NCI-H146 (cell line): Measurements from ENCODE around the gene LRRC45.

Experiments
- DNase-seq: peaks from one replicate; lab custom pipeline; 2025; lab: John Stamatoyannopoulos, UW

LRRC45 gene

DNA sequence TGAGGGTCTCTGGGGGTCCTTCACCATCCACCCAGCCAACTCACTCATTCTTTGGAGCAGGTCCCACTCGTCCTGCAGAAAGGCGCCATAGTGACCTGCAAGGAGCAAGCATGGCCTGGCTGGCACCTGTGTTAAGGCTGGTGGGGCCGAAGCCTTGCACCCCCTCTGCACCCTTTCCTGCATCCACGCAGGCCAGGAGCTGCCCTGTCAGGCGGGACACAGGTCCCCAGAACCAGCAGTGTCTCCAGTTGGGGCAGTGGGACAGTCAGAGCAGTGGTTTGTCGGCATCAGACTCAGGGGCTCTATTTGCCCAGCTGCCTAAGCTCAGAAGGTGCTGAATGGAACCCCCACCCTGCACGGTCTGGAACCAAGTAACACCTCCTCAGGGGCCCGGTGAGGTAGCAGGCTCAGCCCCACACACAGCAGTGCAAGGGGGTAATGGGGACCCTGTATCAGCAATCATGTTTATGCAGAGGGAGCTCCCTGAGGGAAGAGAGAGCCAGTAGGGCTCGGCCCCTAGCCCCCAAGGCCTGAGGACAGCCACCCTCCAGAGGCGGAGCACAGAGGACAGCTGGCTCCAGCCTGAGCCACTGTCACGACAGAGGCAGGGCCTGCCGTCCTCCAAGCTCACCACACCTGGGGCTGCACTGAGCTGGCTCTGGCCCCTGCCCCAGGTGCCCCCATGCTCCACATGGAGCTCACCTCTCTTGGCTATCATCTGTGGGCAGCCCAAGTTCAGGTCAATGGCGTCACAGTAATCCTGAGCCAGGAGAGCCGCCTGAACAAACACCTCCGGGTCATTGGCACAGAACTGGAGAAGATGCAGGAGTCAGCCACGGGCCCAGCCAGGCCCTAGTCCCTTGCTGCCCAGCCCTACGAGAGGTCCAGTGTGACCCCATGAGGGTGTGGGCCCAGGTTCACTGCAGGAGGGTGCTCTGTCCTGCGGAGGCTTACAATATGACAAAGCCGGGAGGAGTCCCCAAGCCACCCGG, 40.6 kb downstream of the LRRC45 start:
- no peak for DNase-seq

DNA sequence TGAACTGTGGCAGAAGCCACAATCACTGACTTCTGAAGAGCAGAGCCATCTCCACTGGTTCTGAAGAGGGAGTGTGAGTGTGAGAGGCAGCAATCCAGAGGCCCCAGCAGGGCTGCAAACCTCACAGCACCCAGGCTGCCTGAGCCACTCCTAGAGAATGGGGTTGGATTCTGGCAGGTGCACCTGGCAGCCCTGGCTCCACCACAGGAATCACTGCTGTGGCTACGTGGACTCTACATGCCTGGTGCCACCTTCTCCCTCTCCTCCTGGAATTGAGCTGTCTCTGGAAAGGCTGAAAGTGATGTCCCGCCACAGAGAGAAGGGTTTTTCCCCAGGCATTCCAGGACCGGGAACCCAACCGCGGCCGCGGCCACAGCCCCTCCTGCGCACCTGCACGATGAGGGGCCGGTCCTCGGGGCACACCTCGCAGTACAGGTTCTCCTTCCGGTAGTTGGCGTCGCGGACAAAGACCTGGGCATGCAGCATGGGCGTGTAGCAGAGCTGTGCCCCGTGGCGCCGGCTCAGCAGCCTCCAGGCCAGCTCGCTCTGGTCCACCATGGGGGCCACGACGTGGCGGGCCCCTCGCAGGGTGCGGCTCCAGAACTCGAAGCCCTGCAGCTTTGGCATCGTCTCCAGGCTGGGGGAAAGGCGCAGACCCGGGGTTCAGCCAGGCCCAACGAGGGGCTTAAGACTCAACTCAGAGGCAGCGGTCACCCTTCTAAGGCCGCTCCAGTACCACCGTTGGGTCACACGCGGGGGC, 41.5 kb downstream of the LRRC45 start:
- peak; percentile 66 for DNase-seq

DNA sequence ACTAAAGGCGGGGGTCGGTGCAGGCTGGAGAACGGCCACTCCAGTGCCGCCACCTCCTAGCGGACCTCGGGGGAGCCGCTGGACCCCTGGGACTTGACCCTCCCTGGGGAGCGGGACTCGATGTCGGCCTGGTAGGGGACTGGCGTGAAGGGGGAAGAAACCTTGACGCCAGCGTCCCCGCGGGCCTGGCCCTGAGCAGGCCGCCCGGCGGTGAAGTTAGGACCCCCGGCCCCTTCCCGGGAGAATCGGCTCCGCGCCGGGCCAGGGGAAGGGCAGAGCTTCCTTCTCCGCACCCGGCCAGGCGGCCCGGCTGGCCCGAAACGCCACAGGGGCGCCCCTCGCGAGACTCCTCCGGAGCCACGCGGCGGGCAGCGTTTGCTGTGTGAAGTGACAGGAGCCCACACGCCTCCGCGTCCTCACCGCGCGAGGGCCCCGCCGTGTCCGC, 42.1 kb downstream of the LRRC45 start:
- no peak for DNase-seq

DNA sequence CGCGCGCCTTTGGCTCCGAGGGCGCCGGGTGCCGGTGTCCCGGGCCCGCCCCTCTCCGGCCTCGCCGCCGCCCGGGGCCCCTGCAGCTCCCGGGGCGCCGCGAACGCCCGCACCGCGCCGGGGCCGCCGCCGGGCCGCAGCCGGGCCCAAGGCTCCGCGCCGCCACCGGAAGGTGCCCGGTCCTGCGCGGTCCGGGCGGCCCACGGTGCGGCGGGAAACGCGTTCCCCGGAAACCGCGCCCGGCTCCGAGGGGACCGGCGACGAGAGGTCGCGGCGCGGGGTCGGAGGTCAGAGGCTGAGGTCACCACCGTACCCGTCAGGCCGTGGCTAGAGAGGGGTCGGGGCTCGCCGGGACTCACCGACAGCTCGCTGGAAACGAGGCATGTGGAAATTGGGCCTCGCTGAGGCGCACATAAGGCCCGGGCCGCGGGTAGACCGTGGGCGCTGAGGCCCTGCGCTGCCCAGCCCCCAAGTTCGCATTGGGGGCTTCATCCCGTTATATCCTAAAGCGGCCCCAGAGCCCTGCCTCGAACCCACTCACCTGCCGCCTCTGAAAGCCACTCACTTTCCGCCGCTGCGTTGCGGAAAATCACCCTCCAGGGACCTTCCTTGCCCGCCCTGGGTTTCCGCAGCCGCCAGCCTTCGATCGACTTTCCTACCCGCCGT, 42.7 kb downstream of the LRRC45 start, which contains the start of gene DUS1L:
Gene DUS1L (minus strand): TSS at position 167 of the 666 bp plus-strand sequence. CDS start 745 bp downstream, outside the sequence.
- peak; percentile 43 for DNase-seq

DNA sequence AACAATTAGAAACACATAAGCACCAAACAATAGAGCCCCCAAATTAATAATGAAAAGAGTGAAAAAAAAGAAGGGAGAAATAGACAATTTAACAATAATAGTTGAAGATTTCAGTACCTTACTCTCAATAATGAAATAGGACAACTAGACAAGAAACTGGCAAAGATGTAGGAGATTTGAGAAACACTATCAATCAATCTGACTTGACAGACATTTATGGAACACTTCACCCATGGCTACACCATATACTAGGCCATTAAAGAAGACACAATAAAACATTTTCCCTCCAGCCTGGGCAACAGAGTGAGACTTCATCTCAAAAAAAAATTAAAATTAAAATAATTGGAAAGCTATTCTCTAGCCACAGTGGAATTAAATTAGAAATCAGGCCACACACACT, 47.5 kb downstream of the LRRC45 start:
- DNase-seq, result no peak

DNA sequence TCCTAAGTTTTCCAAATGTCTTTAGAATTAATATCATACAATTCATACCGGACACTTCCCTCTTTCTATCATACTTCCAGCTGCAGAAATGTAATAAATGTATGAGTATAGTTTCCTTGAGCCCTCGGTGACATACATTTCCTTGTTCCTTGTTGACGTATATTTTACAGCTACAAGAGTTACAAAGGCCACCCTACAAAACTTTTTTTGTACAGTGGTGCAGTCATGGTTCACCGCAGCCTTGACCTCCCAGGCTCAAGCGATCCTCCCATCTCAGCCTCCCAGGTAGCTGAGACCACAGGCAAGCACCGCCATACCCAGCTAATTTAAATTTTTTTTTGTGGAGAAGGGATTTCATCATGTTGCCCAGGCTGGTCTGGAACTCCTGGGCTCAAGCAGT, 49.7 kb downstream of the LRRC45 start:
- DNase-seq, result no peak

DNA sequence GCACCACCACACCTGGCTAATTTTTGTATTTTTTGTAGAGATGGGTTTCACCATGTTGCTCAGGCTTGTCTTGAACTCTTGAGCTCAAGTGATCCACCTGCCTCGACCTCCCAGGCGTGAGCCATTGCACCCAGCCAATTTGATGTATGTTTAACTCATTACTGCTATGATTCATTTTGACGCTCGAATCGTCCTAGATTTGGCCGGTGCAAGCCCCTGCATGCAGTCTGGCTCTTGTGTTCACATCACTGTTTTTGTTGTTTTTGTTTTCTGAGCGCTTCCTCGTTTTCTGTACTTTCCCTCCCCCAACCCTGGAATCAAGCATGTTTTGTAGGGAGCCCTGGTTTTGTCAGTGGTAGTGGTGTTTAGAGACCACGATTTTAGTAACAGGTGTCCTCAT, 50.3 kb downstream of the LRRC45 start:
- no peak for DNase-seq

DNA sequence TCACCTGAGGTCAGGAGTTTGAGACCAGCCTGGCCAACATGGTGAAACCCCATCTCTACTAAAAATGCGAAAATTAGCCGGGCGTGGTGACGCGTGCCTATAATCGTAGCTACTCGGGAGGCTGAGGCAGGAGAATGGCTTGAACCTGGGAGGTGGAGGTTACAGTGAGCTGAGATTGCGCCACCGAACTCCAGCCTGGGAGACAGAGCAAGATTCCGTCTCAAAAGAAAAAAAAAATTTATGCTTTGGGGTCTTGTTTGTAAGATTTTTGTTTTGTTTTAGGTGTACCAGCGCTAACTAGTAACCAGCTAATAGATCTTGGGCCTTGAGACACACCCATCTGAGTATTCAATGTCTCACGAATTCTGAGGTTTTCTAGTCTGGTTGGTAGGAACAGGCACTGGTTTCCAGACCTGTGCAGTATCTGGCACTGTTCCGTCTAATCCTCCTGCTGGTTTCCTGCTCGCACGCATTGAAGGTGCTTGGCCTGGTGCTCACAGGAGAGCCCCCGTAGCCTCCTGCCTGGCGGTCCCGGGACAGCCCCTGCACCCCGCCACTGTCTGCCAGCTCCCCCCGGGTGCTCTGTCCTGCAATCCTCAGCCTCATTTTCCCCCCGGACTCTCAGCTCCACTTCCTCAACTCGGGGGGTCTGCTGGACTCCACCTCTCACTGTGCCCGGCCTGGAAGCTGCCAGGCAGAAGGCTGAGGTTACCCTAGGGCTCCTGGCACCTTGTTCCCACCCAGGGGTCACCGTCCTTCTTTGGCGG, 53.1 kb downstream of the LRRC45 start:
- no peak for DNase-seq

DNA sequence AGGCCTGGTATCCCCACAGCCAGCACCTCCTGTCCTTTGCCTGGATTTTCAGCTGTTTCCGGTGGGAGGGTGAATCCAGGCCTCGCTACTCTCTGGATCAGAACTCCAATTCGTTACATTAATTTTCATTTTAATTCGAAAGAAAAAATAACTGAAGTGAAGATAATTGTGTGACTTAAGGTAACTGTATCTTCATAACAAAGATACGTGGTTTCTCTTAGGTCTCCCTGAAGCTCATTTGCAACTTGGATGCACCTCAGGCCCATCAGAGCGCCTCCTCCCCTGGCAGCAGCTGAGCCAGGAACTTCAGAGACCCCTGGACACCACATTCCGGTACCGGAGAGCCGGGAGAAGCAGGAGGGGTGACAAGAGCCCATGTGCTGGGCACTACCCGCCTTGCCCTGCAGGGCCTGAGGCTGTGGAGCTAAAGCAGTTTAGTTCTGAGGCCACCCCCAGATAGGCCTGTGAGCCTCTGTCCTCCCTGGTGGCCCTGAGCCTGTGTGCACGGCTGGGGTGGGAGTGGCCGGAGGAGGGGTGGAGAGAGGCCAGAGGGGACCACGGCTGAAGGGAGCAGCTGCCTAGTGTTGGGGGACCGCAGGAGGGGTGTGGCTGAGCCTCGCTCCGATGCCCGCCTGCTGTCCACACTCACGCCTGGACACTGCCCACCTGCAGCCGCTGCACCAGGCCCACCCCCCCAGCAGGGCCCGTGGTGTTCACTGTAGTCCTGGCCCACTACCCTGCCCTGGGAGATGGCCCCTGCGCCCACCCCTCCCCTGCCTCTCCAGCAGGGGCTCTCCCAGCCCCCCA, 53.9 kb downstream of the LRRC45 start:
- no peak for DNase-seq

DNA sequence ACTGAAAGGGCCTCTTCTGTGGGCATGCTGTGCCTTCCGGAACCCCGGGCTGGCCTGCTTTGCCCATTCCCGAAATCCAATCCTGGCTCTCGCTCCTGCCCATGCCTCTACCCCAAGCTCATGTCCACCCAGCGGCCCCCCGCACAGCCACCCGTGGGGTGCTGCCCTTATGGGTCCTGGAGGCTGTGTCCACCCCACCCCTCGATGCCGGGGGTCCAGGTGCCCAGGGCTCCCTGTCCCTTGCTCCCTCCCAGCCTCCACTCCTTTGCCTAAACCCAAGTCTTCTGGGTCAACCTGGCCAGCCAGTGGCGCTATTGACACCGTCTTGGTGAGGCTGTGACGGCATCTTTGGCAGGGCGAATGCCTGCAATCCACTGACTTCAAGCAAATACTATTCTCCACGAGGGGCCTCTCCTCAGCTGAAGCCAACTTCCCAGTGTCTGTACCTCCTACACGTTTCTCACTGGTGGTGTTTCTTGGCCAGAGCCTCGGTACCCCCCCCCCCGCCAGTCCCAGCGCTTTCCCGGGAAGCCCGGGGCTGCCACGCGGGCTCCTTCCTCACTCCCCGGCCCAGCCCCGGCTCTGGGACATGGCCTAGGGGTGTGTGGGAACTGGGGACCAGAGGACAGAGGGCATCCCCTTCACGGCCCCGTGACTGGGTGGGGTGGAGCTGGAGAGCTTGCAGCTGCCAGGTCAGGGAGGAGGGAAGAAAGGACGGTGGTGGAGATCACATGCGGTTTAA, 54.7 kb downstream of the LRRC45 start:
- no peak for DNase-seq

DNA sequence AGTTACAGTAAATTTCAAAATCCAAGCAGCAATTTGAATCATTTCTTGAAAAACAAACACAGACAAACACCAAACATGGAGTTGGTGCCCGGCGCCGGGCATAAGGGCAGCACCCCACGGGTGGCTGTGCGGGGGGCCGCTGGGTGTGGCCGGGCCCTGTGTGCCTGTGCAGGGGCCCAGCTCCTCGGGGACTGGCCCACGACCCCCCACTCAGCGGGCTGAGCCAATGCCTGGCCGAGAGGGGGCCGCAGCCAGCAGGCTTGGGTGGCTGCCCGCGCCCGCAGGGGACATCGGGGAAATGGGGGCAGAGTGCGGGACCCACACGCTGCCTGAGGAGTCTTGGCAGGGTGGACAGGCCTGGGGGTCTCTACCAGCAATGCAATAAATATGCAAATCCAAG, 55.3 kb downstream of the LRRC45 start:
- no peak for DNase-seq

DNA sequence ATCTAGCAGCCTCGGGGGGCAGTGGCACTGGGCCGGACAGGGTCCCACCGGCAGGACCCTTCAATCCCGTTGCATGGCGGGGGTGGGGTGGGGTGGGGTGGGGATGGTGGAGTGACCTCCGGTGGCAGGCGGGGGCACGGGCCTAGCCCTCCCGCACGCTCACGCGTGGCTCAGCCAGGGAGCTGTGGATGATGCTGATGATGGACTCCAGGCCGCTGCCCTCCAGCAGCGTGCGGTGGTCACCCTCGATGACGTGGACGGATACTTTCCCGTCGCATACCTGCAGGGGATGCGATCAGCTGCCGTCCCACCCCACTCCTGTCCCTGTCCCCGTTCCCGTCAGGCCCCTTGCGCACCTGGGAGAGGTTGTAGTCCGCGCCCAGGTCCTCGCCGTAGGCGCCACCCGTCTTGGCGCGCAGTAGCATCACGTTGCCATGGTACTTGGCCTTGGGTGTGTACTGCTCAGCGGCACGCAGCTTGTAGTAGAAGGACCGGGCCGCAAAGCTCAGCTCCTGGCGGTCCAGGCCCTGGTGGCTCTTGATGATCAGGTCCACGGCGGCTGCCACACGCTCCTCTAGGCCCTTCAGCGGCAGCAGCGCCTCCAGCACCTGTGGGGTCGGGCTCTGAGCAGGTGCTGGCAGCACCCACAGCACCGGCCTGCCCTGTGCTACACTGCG, 56.0 kb downstream of the LRRC45 start:
- no peak for DNase-seq

DNA sequence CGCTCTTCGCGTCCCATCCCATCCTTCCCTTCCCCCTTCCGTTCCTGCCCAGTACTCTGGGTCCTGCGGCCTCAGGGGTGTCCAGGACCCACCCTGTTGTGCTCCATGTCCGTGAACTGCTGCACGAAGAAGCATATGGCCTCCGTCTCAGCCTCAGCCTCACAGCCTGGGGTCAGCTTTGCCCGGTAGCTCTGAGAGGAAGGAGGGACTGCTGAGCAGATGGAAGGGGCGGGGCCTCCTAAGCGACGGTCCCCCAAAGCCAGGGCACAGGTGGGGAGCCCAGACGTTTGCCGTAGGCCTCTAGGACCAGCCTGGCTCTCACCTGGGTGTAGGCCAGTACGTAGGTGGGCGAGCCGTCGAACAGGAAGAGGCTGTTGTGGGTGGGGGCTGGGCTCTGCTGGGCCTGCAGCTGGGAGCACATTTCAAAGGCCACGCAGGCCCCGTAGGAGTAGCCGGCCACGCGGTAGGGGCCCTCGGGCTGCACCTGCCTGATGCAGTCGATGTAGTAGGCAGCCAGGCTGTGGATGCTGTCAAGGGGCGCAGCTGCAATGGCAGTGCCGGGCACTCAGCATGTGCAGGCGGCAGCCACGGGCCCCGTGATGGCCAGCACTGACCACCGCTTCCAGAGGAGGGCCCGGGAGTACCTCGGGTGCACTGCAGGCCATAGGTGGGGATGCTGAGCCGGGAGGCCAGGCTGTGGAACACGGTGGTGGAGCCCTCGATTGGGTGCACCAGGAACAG, 57.1 kb downstream of the LRRC45 start:
- DNase-seq, result no peak
